GM12878 (cell line): ENCODE measurements around the gene WFIKKN1. TPM values are rescaled to one million over a fixed set of nuclear protein-coding genes. Genes with fewer than 3 reads are reported as not detected.

Source experiments
- EED ChIP-seq: sonication (generic); IDR thresholded peaks from 2 replicates; pipeline ENCODE4 v1.6.1; 2016; ENCODE audit warnings: antibody characterized with exemption, low read depth
- EZH2 ChIP-seq: IDR thresholded peaks from 2 replicates; pipeline ENCODE4 v1.6.1; 2012; ENCODE audit warnings: low read depth, mild to moderate bottlenecking, control low read depth, inconsistent platforms, low read length, borderline replicate concordance; ENCODE audit not compliant: control insufficient read depth
- FOXM1 ChIP-seq: IDR thresholded peaks from 2 replicates; pipeline ENCODE4 v1.6.1; 2012; ENCODE audit warnings: low read depth, mild to moderate bottlenecking, inconsistent platforms, low read length, moderate library complexity
- SMAD1 ChIP-seq: fragments of 450-650 bp; IDR thresholded peaks from 2 replicates; pipeline ENCODE4 v1.6.1; 2018; ENCODE audit warnings: mild to moderate bottlenecking, low read depth; ENCODE audit not compliant: partially characterized antibody
- polyA plus RNA-seq, 11 experiments: library from polyadenylated mRNA; depleted of rRNA in 4 of 11; unstranded in 6 of 11; stranded (reverse) in 5 of 11; fragments of >200 nt; fragmentation: Nextera tagmentation in 4 of 11; fragmentation: Illumina TruSeq in 1 of 11; extraction: Ambion mirVana in 4 of 11; extraction: Trizol in 1 of 11; gene quantifications; 1 replicate in 1 of 11; 2 replicates in 10 of 11; pipeline versions ENCODE4 v1.2.1 to v1.2.3, GENCODE V29; 2011 to 2016; ENCODE audit warnings: inconsistent platforms in 2 of 11, missing spikeins in 2 of 11, low read depth in 1 of 11
- total RNA-seq, 4 experiments: library from RNA; depleted of rRNA in 3 of 4; stranded (reverse); fragments of >200 nt in 3 of 4; fragmentation: Illumina TruSeq in 1 of 4; extraction: Trizol in 1 of 4; gene quantifications; 2 replicates each; pipeline versions ENCODE4 v1.2.1 to v1.2.3, GENCODE V29; 2013 to 2021
- TF ChIP-seq, protein P1 (sequence below): fragments of 450-650 bp; formaldehyde crosslinking; IDR thresholded peaks from 2 replicates; pipeline ENCODE4 v1.5.0; 2022; ENCODE audit warnings: mild to moderate bottlenecking, missing genetic modification characterization
- TF ChIP-seq, protein P2 (sequence below): fragments of 450-650 bp; IDR thresholded peaks from 2 replicates; pipeline ENCODE4 v1.6.1; 2018; ENCODE audit warnings: borderline replicate concordance, mild to moderate bottlenecking; ENCODE audit not compliant: partially characterized antibody
- TF ChIP-seq, protein P3 (sequence below): fragments of 450-650 bp; IDR thresholded peaks from 2 replicates; pipeline ENCODE4 v1.6.1; 2017; ENCODE audit warnings: antibody characterized with exemption, mild to moderate bottlenecking, moderate library complexity

WFIKKN1 gene
- total and polyA plus RNA-seq, 10 of the 15 experiments (the other 5 are each of a cell fraction or from before 2014, with no cell fraction given) = 0.01 to 0.41 (median 0.05) TPM; not detected in 2

DNA sequence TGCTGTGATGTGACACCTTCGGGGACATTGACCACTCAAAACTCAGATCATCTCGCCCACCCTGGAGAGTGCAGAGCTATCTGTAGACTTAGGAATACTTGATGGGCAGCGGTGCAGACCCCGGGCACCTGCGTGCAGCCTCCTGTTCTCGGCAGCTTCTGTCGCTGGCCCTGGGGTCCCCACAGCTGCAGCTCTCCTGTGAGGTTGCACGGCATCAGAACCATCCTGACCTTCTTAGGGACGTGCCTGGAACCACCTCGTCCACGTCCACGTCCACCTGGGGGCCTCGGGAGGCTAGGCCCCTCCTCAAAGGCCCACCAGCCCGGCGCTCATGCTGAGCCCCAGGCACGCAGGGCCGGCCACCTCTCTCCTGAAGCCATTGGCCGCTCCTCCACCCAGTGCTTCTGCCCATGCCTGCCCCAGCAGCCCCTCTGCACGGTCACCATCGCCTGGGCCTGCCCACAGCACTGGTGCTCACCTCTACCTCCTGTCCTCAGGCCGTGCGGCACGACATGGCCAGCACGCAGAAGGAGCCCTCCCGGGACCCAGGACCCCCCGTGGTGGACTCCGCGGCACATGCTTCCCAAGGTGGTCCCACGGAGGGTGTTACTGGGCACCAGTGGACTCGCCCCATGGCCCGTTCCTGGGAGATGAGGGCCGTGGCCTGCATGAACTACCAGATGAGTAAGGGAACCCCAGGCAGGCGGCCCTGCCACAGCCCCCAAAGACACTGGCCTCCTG lies 2.3 kb upstream of the WFIKKN1 start (continued):
- TF ChIP-seq, protein P1, sequence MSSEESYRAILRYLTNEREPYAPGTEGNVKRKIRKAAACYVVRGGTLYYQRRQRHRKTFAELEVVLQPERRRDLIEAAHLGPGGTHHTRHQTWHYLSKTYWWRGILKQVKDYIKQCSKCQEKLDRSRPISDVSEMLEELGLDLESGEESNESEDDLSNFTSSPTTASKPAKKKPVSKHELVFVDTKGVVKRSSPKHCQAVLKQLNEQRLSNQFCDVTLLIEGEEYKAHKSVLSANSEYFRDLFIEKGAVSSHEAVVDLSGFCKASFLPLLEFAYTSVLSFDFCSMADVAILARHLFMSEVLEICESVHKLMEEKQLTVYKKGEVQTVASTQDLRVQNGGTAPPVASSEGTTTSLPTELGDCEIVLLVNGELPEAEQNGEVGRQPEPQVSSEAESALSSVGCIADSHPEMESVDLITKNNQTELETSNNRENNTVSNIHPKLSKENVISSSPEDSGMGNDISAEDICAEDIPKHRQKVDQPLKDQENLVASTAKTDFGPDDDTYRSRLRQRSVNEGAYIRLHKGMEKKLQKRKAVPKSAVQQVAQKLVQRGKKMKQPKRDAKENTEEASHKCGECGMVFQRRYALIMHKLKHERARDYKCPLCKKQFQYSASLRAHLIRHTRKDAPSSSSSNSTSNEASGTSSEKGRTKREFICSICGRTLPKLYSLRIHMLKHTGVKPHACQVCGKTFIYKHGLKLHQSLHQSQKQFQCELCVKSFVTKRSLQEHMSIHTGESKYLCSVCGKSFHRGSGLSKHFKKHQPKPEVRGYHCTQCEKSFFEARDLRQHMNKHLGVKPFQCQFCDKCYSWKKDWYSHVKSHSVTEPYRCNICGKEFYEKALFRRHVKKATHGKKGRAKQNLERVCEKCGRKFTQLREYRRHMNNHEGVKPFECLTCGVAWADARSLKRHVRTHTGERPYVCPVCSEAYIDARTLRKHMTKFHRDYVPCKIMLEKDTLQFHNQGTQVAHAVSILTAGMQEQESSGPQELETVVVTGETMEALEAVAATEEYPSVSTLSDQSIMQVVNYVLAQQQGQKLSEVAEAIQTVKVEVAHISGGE = no peak
- no peak for TF ChIP-seq FOXM1
- no peak for TF ChIP-seq SMAD1
- TF ChIP-seq EED = no peak
- TF ChIP-seq, protein P2, sequence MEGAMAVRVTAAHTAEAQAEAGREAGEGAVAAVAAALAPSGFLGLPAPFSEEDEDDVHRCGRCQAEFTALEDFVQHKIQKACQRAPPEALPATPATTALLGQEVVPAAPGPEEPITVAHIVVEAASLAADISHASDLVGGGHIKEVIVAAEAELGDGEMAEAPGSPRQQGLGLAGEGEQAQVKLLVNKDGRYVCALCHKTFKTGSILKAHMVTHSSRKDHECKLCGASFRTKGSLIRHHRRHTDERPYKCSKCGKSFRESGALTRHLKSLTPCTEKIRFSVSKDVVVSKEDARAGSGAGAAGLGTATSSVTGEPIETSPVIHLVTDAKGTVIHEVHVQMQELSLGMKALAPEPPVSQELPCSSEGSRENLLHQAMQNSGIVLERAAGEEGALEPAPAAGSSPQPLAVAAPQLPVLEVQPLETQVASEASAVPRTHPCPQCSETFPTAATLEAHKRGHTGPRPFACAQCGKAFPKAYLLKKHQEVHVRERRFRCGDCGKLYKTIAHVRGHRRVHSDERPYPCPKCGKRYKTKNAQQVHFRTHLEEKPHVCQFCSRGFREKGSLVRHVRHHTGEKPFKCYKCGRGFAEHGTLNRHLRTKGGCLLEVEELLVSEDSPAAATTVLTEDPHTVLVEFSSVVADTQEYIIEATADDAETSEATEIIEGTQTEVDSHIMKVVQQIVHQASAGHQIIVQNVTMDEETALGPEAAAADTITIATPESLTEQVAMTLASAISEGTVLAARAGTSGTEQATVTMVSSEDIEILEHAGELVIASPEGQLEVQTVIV = no peak
- TF ChIP-seq, protein P3, sequence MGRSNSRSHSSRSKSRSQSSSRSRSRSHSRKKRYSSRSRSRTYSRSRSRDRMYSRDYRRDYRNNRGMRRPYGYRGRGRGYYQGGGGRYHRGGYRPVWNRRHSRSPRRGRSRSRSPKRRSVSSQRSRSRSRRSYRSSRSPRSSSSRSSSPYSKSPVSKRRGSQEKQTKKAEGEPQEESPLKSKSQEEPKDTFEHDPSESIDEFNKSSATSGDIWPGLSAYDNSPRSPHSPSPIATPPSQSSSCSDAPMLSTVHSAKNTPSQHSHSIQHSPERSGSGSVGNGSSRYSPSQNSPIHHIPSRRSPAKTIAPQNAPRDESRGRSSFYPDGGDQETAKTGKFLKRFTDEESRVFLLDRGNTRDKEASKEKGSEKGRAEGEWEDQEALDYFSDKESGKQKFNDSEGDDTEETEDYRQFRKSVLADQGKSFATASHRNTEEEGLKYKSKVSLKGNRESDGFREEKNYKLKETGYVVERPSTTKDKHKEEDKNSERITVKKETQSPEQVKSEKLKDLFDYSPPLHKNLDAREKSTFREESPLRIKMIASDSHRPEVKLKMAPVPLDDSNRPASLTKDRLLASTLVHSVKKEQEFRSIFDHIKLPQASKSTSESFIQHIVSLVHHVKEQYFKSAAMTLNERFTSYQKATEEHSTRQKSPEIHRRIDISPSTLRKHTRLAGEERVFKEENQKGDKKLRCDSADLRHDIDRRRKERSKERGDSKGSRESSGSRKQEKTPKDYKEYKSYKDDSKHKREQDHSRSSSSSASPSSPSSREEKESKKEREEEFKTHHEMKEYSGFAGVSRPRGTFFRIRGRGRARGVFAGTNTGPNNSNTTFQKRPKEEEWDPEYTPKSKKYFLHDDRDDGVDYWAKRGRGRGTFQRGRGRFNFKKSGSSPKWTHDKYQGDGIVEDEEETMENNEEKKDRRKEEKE = no peak
- TF ChIP-seq EZH2 = no peak
